ENCODE results near the gene OLFML2A. TPM values are rescaled to one million over a fixed set of nuclear protein-coding genes. Genes with fewer than 3 reads are reported as not detected.
"Not testable (repeated sequence)": the region's sequence is repeated elsewhere in the genome, so short reads cannot be mapped to it uniquely, and the experiment has no call there.

OLFML2A gene
- 10 to 100 TPM; 39.0 to 98.9 (median 60.3) TPM for total RNA-seq

DNA sequence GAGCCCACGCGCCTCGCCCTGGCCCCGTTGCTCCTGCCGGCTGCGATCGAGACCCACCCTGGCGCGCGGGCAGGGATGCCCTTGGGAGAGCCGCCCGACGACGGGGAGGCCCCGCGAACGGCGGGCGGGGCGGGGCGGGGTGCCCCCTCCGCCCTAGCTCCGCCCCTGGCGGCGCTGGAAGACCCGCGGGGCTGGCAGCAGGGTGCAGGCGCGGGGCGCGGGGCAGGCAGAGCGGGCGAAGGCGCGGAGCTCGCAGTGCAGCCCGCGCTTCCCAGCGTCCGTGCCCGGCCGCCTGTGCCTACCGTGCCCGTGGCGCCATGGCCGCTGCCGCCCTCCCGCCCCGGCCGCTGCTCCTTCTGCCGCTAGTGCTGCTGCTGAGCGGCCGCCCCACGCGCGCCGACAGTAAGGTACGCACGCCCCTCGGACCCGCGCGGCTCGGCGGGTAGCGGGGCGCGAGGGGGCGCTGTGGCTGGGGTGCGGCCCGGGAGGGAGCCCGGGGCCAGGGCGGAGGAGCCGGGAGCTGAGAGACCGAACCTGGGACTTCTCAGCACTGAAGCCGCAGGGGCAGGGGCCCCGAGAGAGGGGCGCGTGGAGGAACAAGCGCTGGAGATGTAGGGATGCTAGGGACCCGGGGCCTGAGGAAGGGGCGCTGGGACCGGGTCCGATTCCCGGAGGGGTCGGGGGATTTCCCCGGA lies at the start of gene OLFML2A:
Gene OLFML2A (plus strand): TSS at position 180 of the 695 bp plus-strand sequence. CDS start 138 bp downstream, at position 318.
- intact Hi-C loops (cut with DNase I), result loop anchor here (5.0 to 10.0 kb wide), 2 partner anchors 35 to 598 kb away; no protein-coding TSS in a partner anchor
- TF ChIP-seq, protein P1, sequence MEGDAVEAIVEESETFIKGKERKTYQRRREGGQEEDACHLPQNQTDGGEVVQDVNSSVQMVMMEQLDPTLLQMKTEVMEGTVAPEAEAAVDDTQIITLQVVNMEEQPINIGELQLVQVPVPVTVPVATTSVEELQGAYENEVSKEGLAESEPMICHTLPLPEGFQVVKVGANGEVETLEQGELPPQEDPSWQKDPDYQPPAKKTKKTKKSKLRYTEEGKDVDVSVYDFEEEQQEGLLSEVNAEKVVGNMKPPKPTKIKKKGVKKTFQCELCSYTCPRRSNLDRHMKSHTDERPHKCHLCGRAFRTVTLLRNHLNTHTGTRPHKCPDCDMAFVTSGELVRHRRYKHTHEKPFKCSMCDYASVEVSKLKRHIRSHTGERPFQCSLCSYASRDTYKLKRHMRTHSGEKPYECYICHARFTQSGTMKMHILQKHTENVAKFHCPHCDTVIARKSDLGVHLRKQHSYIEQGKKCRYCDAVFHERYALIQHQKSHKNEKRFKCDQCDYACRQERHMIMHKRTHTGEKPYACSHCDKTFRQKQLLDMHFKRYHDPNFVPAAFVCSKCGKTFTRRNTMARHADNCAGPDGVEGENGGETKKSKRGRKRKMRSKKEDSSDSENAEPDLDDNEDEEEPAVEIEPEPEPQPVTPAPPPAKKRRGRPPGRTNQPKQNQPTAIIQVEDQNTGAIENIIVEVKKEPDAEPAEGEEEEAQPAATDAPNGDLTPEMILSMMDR (IDR thresholded peaks at IDR 0.05), result peak; percentile 39 to 49 (median 42)
- TF ChIP-seq EP300 (IDR thresholded peaks at IDR 0.05) (no peak), POLR2AphosphoS5 (IDR thresholded peaks at IDR 0.05) (peak in 1 of 2 donors; percentile 53), POLR2A (IDR thresholded peaks at IDR 0.05; ENCODE audit: low read depth) (no peak)
- Histone ChIP-seq H3K9me3 (no peaks in the 10 kb centered on the region), H3K27me3 (no peaks in the 10 kb centered on the region), H3K27ac (replicated peaks in 1 of 4) (peak within 1 kb of the TSS; percentile 81 to 84 (median 83)), H3K4me3 (peak within 1 kb of the TSS; percentile 67 to 78 (median 74)), H3K4me1 (peaks cover 42 to 72% (median 68%) of the 10 kb centered on the region in 4 donors), H3K36me3 (no peaks in the 10 kb centered on the region)
- 0% methylated on average over 6 of the region's 87 CpGs for WGBS
- DNase-seq (ENCODE audit: extremely low spot score), result no peak

DNA sequence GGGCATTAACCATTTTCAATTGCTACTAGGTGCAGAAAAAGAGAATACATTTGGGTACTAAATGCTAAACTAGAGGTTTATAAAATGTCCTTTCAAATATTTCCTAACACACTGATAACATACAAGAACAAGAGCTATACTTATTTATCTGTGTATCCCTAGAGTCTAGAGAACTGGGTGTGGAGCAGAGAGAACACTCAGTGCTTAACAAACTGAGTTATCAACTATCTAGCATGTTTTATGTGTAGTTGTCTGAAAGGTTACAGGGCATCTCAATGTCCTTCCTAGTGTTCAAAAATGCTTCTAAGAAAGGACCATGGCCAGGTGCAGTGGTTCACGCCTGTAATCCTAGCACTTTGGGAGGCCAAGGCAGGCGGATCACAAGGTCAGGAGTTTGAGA lies 46.2 kb upstream of the OLFML2A start:
- 100% methylated on average over 2 of the region's 2 CpGs for WGBS
- TF ChIP-seq EP300 (IDR thresholded peaks at IDR 0.05), result no peak
- no peak for TF ChIP-seq POLR2A (IDR thresholded peaks at IDR 0.05; ENCODE audit: low read depth)
- TF ChIP-seq, protein P1 (IDR thresholded peaks at IDR 0.05), result no peak
- no peak for TF ChIP-seq POLR2AphosphoS5 (IDR thresholded peaks at IDR 0.05)
- intact Hi-C loops (cut with DNase I), result no loop called here
- no peak for DNase-seq (ENCODE audit: extremely low spot score)
- H3K4me3 ChIP-seq, result no peak overlapping the region
- no peaks in the 10 kb centered on the region for H3K9me3 ChIP-seq
- peaks cover 5 to 21% (median 12%) of the 10 kb centered on the region in 4 donors for H3K4me1 ChIP-seq
- H3K27me3 ChIP-seq, result no peaks in the 10 kb centered on the region
- no peaks in the 10 kb centered on the region for H3K36me3 ChIP-seq
- H3K27ac ChIP-seq (replicated peaks in 1 of 4), result no peak overlapping the region

DNA sequence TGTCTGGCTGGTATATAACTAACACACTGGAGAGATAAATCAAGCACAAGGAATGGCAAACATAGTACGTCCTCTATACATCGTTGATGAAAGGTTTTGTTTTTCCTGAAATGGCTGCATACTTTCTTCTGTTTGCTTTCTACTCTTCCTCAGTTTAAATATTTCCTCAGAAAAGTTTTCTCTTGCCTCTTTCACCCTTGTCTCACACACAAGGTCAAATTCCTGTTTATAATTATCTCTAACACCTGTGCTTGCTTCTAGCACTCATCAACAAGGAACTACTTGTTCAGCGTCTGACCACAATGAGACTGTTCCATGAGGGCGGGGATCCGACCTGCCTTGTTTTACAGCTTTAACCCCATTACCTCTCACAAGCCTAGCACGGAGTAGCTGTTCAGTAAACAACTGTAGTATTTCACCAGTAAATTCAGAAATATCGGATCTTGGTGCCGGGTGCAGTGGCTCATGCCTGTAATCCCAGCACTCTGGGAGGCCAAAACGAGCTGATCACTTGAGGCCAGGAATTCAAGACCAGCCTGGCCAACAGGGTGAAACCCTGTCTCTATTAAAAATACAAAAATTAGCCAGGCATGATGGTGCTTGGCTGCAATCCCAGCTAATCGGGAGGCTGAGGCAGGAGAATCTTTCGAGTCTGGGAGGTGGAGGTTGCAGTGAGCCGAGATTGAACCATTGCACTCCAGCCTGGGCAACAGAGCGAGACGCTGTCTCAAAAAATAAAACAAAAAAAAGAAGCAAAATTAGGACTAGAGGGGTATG lies 42.8 kb upstream of the OLFML2A start:
- TF ChIP-seq POLR2A (IDR thresholded peaks at IDR 0.05; ENCODE audit: low read depth) (no peak), POLR2AphosphoS5 (IDR thresholded peaks at IDR 0.05) (no peak), EP300 (IDR thresholded peaks at IDR 0.05) (no peak)
- TF ChIP-seq, protein P1 (IDR thresholded peaks at IDR 0.05), result no peak
- Histone ChIP-seq H3K36me3 (no peaks in the 10 kb centered on the region), H3K27ac (replicated peaks in 1 of 4) (no peak overlapping the region), H3K4me1 (peaks cover 5 to 21% (median 12%) of the 10 kb centered on the region in 4 donors), H3K9me3 (no peaks in the 10 kb centered on the region), H3K4me3 (no peak overlapping the region), H3K27me3 (no peaks in the 10 kb centered on the region)
- intact Hi-C loops (cut with DNase I), result no loop called here
- WGBS, result 84% methylated on average over 14 of the region's 14 CpGs
- no peak for DNase-seq (ENCODE audit: extremely low spot score)

DNA sequence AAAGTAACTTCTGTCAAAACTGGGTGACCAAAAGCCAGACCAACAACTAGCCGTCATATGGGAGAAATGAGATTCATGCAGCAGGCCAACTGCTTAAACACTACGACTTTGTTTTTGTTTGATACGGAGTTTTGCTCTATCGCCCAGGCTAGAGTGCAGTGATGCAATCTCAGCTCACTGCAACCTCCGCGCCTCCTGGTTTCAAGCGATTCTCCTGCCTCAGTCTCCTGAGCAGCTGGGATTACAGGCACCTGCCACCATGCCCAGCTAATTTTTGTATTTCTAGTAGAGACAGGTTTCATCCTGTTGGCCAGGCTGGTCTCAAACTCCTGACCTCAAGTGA lies 42.2 kb upstream of the OLFML2A start:
- H3K4me1 ChIP-seq, result peaks cover 5 to 21% (median 12%) of the 10 kb centered on the region in 4 donors
- H3K27ac ChIP-seq (replicated peaks in 1 of 4); H3K27me3 ChIP-seq; H3K4me3 ChIP-seq; H3K9me3 ChIP-seq; H3K36me3 ChIP-seq; DNase-seq (ENCODE audit: extremely low spot score); intact Hi-C loops (cut with DNase I): not testable (repeated sequence)
- WGBS, result 92% methylated on average over 7 of the region's 7 CpGs

- Histone ChIP-seq H3K27ac (replicated peaks in 1 of 4) (no peak overlapping the region), H3K4me1 (peaks cover 5 to 21% (median 12%) of the 10 kb centered on the region in 4 donors), H3K4me3 (no peak overlapping the region), H3K9me3 (no peaks in the 10 kb centered on the region), H3K36me3 (no peaks in the 10 kb centered on the region), H3K27me3 (no peaks in the 10 kb centered on the region)
- no peak for TF ChIP-seq POLR2AphosphoS5 (IDR thresholded peaks at IDR 0.05)
- no peak for TF ChIP-seq EP300 (IDR thresholded peaks at IDR 0.05)
- TF ChIP-seq, protein P1 (IDR thresholded peaks at IDR 0.05), result no peak
- TF ChIP-seq POLR2A (IDR thresholded peaks at IDR 0.05; ENCODE audit: low read depth), result no peak
- intact Hi-C loops (cut with DNase I), result no loop called here
- no peak for DNase-seq (ENCODE audit: extremely low spot score)
Measured at GRCh38 chr9:124735121-124735520, 41.8 kb upstream of the OLFML2A start.

DNA sequence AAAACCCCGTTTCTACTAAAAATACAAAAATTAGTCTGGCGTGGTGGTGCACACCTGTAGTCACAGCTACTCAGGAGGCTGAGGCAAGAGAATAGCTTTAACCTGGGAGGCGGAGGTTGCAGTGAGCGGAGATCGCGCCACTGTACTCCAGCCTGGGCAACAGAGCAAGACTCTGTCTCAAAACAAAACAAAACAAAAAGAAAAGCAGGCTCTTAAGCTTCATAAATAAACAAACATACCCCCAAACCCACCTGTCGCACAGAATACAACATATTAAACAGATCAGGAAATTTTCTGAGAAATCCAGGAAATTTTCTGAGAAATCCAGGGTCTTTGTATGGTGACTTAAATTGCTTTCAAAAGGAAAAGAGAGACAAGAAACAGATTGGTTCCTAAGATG lies 38.9 kb upstream of the OLFML2A start:
- H3K4me3 ChIP-seq; intact Hi-C loops (cut with DNase I); H3K36me3 ChIP-seq; H3K27me3 ChIP-seq; H3K9me3 ChIP-seq; H3K27ac ChIP-seq (replicated peaks in 1 of 4); DNase-seq (ENCODE audit: extremely low spot score): not testable (repeated sequence)
- H3K4me1 ChIP-seq, result peaks cover 5 to 21% (median 12%) of the 10 kb centered on the region in 4 donors
- WGBS, result 95% methylated on average over 7 of the region's 7 CpGs

All from esophagus muscularis mucosa (tissue), 4 donors.